ENCODE data around the gene NPHP4. TPM values are rescaled to one million over a fixed set of nuclear protein-coding genes. Genes with fewer than 3 reads are reported as not detected.

The NPHP4 gene
- total RNA-seq, 1 experiment from 2014 or later: 20.0 TPM

DNA sequence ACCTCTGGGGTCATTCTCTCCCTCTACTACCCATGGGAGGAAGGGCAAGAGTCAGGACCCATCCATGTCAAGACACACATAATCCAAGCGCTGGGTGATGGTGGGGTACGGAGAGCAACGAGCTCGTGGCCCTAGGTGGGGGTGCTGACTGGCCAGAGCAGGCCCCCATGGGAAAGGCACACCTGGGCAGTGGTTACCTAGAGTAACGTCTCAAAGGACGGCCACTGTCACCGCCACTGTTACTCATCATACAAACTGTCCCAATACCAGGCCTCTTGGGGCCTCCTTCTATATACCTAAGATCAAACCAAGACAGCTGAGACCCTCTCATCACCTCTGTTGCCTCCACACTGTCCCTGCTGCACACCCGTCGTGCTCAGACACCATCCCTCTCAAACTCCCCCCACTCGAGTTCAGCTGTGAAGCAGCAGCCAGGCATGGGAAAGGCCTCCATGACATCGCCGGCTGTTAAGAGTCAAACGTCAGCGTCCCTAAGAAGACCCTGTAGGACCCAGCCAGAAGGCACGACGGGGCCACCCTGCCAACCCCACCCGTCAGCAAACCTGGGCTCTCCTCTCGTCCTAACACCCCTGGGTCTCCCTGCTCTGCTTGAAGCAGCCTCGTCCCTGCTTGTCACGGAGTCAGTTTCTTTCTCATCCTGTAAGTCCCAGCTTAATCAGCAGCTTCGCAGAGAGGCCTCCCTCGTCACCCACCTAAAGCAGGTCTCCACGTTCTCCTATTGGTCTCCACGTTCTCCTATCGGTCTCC, 15.3 kb downstream of the NPHP4 start:
- ChIA-PET POLR2A (no interaction called here), RAD21 (ENCODE audit: low non-redundant PET in 1 of 2, low total read pairs in 2 of 2, uncharacterized antibody in 2 of 2, unreplicated experiment in 2 of 2) (interaction anchor here in 1 of 2 experiments (0.6 kb wide), 1 partner anchor 85 kb away, joined by 3 read pairs; no protein-coding TSS in a partner anchor), CTCF (no interaction called here)
- DNase-seq (ENCODE audit: low read depth, low spot score): no peak
- Histone ChIP-seq H3K27me3 (ENCODE audit: insufficient read depth, low read length) (no peaks in the 10 kb centered on the region), H2AFZ (ENCODE audit: low read depth, low read length, poor library complexity, severe bottlenecking) (no peak overlapping the region), H4K20me1 (ENCODE audit: insufficient read depth) (no peaks in the 10 kb centered on the region), H3K4me3 (replicated peaks in 1 of 2; ENCODE audit: low read depth in 1 of 2, low read length in 2 of 2) (no peak overlapping the region), H3K79me2 (ENCODE audit: insufficient read depth, low read length) (no peaks in the 10 kb centered on the region), H3K36me3 (ENCODE audit: control insufficient read depth in 1 of 2, insufficient read depth in 2 of 2, low read length in 2 of 2) (peaks cover 0 to 17% of the 10 kb centered on the region in 2 experiments; a peak in 2 of 4 replicates), H3K9me2 (ENCODE audit: insufficient read depth) (no peaks in the 10 kb centered on the region), H3K9me3 (ENCODE audit: control insufficient read depth in 1 of 2, insufficient read depth in 1 of 2, low read depth in 1 of 2, low read length in 2 of 2) (no peaks in the 10 kb centered on the region; a peak in 1 of 4 replicates), H3K9ac (ENCODE audit: low read length) (no peak overlapping the region), H3K4me1 (ENCODE audit: control insufficient read depth in 1 of 2, insufficient read depth in 2 of 2, low read length in 2 of 2) (peaks cover 9 to 38% of the 10 kb centered on the region in 2 experiments), H3K4me2 (ENCODE audit: low read length) (no peak overlapping the region), H3K27ac (ENCODE audit: low read depth, low read length) (0 out of 2 replicates have a peak overlapping the region, but pooled peaks have one; percentile 11)
- no TSS peak for BruUV-seq (replicated peaks)
- intact Hi-C loops (cut with micrococcal nuclease): loop anchor here (10.0 kb wide), 1 partner anchor 232 kb away; no protein-coding TSS in a partner anchor
- no peak for TF ChIP-seq EZH2 (IDR thresholded peaks at IDR 0.05)
- ATAC-seq: no peak

DNA sequence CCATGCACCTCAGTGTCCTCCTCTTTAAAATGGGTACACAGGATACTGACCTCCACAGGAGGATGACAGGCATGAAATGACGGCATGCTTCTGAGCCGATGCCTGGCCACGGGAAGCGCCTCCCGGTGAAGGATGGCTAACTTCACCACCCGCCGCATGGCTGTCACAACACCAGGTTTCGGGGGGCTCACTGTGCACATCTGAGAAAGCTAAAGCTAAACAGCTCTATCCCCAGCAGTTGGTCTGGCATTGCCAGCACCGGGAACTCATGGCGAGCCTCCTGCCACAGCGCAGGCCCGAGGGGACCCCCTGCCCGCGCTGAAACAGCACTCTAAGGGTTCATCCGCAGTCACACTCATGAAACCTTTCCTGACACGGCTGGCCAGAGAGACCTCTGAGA, 16.0 kb downstream of the NPHP4 start:
- H3K36me3 ChIP-seq (ENCODE audit: control insufficient read depth in 1 of 2, insufficient read depth in 2 of 2, low read length in 2 of 2): peaks cover 0 to 17% of the 10 kb centered on the region in 2 experiments; a peak in 2 of 4 replicates
- peaks cover 9 to 37% of the 10 kb centered on the region in 2 experiments for H3K4me1 ChIP-seq (ENCODE audit: control insufficient read depth in 1 of 2, insufficient read depth in 2 of 2, low read length in 2 of 2)
- H3K9me3 ChIP-seq (ENCODE audit: control insufficient read depth in 1 of 2, insufficient read depth in 1 of 2, low read depth in 1 of 2, low read length in 2 of 2): no peaks in the 10 kb centered on the region; a peak in 1 of 4 replicates
- no peaks in the 10 kb centered on the region for H3K27me3 ChIP-seq (ENCODE audit: insufficient read depth, low read length)
- H3K4me3 ChIP-seq (replicated peaks in 1 of 2; ENCODE audit: low read depth in 1 of 2, low read length in 2 of 2): no peak overlapping the region
- ChIA-PET CTCF (no interaction called here), POLR2A (no interaction called here), RAD21 (ENCODE audit: low non-redundant PET in 1 of 2, low total read pairs in 2 of 2, uncharacterized antibody in 2 of 2, unreplicated experiment in 2 of 2) (interaction anchor here in 1 of 2 experiments (0.6 kb wide), 1 partner anchor 85 kb away, joined by 3 read pairs; no protein-coding TSS in a partner anchor)
- no peak for DNase-seq (ENCODE audit: low read depth, low spot score)
- H3K9ac ChIP-seq (ENCODE audit: low read length): no peak overlapping the region
- no peak overlapping the region for H3K27ac ChIP-seq (ENCODE audit: low read depth, low read length)
- ATAC-seq: no peak
- H3K4me2 ChIP-seq (ENCODE audit: low read length): no peak overlapping the region
- no TSS peak for BruUV-seq (replicated peaks)
- intact Hi-C loops (cut with micrococcal nuclease): loop anchor here (10.0 kb wide), 1 partner anchor 231 kb away; no protein-coding TSS in a partner anchor
- no peaks in the 10 kb centered on the region for H3K9me2 ChIP-seq (ENCODE audit: insufficient read depth)
- no peaks in the 10 kb centered on the region for H3K79me2 ChIP-seq (ENCODE audit: insufficient read depth, low read length)
- H2AFZ ChIP-seq (ENCODE audit: low read depth, low read length, poor library complexity, severe bottlenecking): no peak overlapping the region
- H4K20me1 ChIP-seq (ENCODE audit: insufficient read depth): no peaks in the 10 kb centered on the region
- TF ChIP-seq RAD21 (IDR thresholded peaks at IDR 0.05; ENCODE audit: low read depth) (no peak), SP1 (IDR thresholded peaks at IDR 0.05; ENCODE audit: low read depth) (no peak), POLR2A (IDR thresholded peaks at IDR 0.05; ENCODE audit: borderline replicate concordance, extremely low read depth, insufficient read depth, insufficient read length) (no peak), POLR2AphosphoS5 (IDR thresholded peaks at IDR 0.05; ENCODE audit: low read depth, low read length) (no peak), ELF1 (IDR thresholded peaks at IDR 0.05; ENCODE audit: borderline replicate concordance, low read depth) (no peak), EZH2phosphoT487 (IDR thresholded peaks at IDR 0.05; ENCODE audit: borderline replicate concordance) (no peak), EGR1 (IDR thresholded peaks at IDR 0.05; ENCODE audit: low read depth) (no peak), ZNF274 (IDR thresholded peaks at IDR 0.05; ENCODE audit: low read depth, low read length) (no peak), CBX3 (IDR thresholded peaks at IDR 0.05; ENCODE audit: low read depth) (no peak), CEBPB (IDR thresholded peaks at IDR 0.05; ENCODE audit: low read depth) (no peak), ZFX (IDR thresholded peaks at IDR 0.05) (no peak), SRF (IDR thresholded peaks at IDR 0.05; ENCODE audit: low read depth) (no peak)
- TF ChIP-seq, protein P1, sequence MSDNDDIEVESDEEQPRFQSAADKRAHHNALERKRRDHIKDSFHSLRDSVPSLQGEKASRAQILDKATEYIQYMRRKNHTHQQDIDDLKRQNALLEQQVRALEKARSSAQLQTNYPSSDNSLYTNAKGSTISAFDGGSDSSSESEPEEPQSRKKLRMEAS (IDR thresholded peaks at IDR 0.05): no peak
- TF ChIP-seq, protein P2, sequence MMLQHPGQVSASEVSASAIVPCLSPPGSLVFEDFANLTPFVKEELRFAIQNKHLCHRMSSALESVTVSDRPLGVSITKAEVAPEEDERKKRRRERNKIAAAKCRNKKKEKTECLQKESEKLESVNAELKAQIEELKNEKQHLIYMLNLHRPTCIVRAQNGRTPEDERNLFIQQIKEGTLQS (IDR thresholded peaks at IDR 0.05): no peak
- TF ChIP-seq, protein P3, sequence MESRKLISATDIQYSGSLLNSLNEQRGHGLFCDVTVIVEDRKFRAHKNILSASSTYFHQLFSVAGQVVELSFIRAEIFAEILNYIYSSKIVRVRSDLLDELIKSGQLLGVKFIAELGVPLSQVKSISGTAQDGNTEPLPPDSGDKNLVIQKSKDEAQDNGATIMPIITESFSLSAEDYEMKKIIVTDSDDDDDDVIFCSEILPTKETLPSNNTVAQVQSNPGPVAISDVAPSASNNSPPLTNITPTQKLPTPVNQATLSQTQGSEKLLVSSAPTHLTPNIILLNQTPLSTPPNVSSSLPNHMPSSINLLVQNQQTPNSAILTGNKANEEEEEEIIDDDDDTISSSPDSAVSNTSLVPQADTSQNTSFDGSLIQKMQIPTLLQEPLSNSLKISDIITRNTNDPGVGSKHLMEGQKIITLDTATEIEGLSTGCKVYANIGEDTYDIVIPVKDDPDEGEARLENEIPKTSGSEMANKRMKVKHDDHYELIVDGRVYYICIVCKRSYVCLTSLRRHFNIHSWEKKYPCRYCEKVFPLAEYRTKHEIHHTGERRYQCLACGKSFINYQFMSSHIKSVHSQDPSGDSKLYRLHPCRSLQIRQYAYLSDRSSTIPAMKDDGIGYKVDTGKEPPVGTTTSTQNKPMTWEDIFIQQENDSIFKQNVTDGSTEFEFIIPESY (IDR thresholded peaks at IDR 0.05; ENCODE audit: extremely low read depth, insufficient replicate concordance, low read length): no peak
